Forelimb muscle (tissue), 1 donor: Measurements from ENCODE around the gene DCAF5. TPM values are rescaled to one million over a fixed set of nuclear protein-coding genes. Genes with fewer than 3 reads are reported as not detected.
"Not testable (repeated sequence)": the region's sequence is repeated elsewhere in the genome, so short reads cannot be mapped to it uniquely, and the experiment has no call there.

Experiments
- DNase-seq: peaks from one replicate; pipeline ENCODE4 v3.0.0-alpha.2; 2013; ENCODE audit warnings: low read depth
- polyA plus RNA-seq: library from polyadenylated mRNA; unstranded; fragments of 120-200 nt; gene quantifications from one replicate; pipeline ENCODE4 v1.2.1, GENCODE V29; 2013; ENCODE audit not compliant: insufficient read length

DCAF5 gene
- polyA plus RNA-seq, 1 donor, result 44.0 TPM

- no peak for DNase-seq
Observed at GRCh38 chr14:69096781-69097475, 56.0 kb downstream of the DCAF5 start.

- no peak for DNase-seq
Observed at GRCh38 chr14:69096246-69096645, 56.7 kb downstream of the DCAF5 start.

GRCh38 chr14:69094481-69094880 is 58.4 kb downstream of the DCAF5 start:
- no peak for DNase-seq

- no peak for DNase-seq
Observed at GRCh38 chr14:69093631-69094421, 59.1 kb downstream of the DCAF5 start.

- DNase-seq, result no peak
Observed at GRCh38 chr14:69092840-69093422, 60.0 kb downstream of the DCAF5 start.

GRCh38 chr14:69091695-69092094 is 61.2 kb downstream of the DCAF5 start:
- no peak for DNase-seq

GRCh38 chr14:69091006-69091405 is 61.9 kb downstream of the DCAF5 start:
- DNase-seq, result no peak

- no peak for DNase-seq
Observed at GRCh38 chr14:69090187-69090789, 62.6 kb downstream of the DCAF5 start.

GRCh38 chr14:69089046-69089445 is 63.9 kb downstream of the DCAF5 start:
- DNase-seq, result no peak

GRCh38 chr14:69088586-69088985 is 64.3 kb downstream of the DCAF5 start:
- no peak for DNase-seq

- DNase-seq, result no peak
Observed at GRCh38 chr14:69087061-69087461, 65.9 kb downstream of the DCAF5 start.

- DNase-seq, result no peak
Observed at GRCh38 chr14:69086537-69086936, 66.4 kb downstream of the DCAF5 start.

- DNase-seq, result no peak
Observed at GRCh38 chr14:69084023-69084422, 68.9 kb downstream of the DCAF5 start.

- DNase-seq, result no peak
Observed at GRCh38 chr14:69083181-69083580, 69.7 kb downstream of the DCAF5 start.

GRCh38 chr14:69081271-69081670 is 71.6 kb downstream of the DCAF5 start:
- no peak for DNase-seq

- DNase-seq, result no peak
Observed at GRCh38 chr14:69079747-69080146, 73.2 kb downstream of the DCAF5 start.

GRCh38 chr14:69079188-69079742 is 73.7 kb downstream of the DCAF5 start:
- no peak for DNase-seq

- DNase-seq, result no peak
Observed at GRCh38 chr14:69077841-69078240, 75.1 kb downstream of the DCAF5 start.

- not testable (repeated sequence) for DNase-seq
Observed at GRCh38 chr14:69077185-69077584, 75.7 kb downstream of the DCAF5 start.

- DNase-seq, result no peak
Observed at GRCh38 chr14:69076341-69076740, 76.6 kb downstream of the DCAF5 start.

GRCh38 chr14:69073915-69074314 is 79.0 kb downstream of the DCAF5 start:
- no peak for DNase-seq

- DNase-seq, result no peak
Observed at GRCh38 chr14:69073429-69073828, 79.5 kb downstream of the DCAF5 start.
